ENCODE results near the gene FGD6. TPM values are rescaled to one million over a fixed set of nuclear protein-coding genes. Genes with fewer than 3 reads are reported as not detected.
"Not testable (repeated sequence)": the region's sequence is repeated elsewhere in the genome, so short reads cannot be mapped to it uniquely, and the experiment has no call there.

FGD6 gene
- total and polyA plus RNA-seq, 8 donors, result 13.8 to 36.0 (median 16.0) TPM

DNA sequence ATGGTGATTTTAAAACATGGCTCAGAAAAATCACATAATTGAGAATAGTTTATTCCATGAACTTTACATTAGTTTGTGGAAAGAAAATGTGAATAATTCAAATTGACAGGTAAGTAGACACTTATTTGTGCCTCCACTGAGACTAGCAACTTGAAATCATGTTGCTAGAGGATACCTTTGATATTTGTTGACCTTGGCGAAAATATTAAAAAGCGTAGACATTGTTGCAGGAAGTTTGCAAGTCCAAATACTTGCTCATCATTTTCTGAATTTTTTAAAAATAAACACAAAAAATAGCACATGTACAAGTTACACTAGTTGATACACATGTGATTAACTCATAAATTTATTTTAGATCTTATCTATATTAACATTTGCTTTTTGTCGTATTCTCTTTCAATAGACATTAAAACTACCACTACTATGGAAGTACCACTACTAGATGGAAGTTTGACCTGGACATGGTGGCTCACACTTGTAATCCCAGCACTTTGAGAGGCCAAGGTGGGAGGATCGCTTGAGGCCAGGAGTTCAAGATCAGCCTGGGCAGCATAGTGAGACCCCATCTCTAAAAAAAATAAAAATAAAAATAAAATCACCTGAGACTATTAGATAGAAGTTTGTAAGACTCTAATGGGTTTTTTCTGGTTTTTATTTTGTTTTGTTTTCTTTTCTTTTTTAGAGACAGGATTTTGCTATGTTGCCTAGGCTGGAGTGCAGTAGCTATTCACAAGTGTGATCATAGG, 24.7 kb upstream of the FGD6 start:
- intact Hi-C loops (cut with DNase I), result no loop called here
- Histone ChIP-seq H3K27me3 (no peaks in the 10 kb centered on the region), H3K27ac (no peak overlapping the region), H3K9me3 (no peaks in the 10 kb centered on the region), H3K4me3 (no peak overlapping the region), H3K4me1 (no peaks in the 10 kb centered on the region), H3K36me3 (peaks cover 0 to 11% of the 10 kb centered on the region in 2 donors)
- TF ChIP-seq, protein P1, sequence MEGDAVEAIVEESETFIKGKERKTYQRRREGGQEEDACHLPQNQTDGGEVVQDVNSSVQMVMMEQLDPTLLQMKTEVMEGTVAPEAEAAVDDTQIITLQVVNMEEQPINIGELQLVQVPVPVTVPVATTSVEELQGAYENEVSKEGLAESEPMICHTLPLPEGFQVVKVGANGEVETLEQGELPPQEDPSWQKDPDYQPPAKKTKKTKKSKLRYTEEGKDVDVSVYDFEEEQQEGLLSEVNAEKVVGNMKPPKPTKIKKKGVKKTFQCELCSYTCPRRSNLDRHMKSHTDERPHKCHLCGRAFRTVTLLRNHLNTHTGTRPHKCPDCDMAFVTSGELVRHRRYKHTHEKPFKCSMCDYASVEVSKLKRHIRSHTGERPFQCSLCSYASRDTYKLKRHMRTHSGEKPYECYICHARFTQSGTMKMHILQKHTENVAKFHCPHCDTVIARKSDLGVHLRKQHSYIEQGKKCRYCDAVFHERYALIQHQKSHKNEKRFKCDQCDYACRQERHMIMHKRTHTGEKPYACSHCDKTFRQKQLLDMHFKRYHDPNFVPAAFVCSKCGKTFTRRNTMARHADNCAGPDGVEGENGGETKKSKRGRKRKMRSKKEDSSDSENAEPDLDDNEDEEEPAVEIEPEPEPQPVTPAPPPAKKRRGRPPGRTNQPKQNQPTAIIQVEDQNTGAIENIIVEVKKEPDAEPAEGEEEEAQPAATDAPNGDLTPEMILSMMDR (IDR thresholded peaks at IDR 0.05), result no peak
- ATAC-seq (no peak), DNase-seq (no peak)

DNA sequence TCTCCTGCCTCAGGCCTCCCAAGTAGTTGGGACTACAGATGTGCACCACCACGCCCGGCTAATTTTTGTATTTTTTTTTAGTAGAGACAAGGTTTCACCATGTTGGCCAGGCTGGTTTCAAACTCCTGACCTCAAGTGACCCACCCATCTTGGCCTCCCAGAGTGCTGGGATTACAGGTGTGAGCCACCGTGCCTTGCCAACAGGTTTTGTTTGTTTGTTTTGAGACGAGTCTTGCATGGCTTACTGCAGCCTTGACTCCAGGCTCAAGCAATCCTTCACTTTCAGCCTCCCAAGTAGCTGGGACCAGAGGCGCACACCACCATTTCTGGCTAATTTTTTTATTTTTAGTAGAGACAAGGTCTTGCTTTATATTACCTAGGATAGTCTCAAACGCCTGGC, 23.9 kb upstream of the FGD6 start:
- DNase-seq; intact Hi-C loops (cut with DNase I): not testable (repeated sequence)
- H3K36me3 ChIP-seq, result peaks cover 0 to 11% of the 10 kb centered on the region in 2 donors

DNA sequence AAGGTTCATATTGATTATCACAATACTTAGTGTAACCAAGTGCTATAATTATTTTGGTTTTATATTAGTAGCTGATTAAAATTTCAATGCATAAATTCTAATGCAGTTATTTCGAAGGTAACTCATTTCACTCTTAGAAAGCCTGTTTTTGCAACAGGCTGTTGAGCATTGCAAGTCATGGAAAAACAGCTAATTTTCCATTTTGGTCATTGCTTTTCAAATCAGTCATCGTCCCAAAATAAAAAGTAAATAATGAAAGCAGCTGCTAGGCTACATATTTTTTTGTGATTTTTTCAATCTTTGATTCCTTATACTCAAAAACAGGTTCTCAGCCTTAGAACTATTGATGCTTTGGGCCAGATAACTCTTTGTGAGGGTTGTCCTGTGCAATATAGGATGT, 23.3 kb upstream of the FGD6 start:
- TF ChIP-seq, protein P1 (IDR thresholded peaks at IDR 0.05), result no peak
- H3K4me1 ChIP-seq, result no peaks in the 10 kb centered on the region
- H3K9me3 ChIP-seq, result no peaks in the 10 kb centered on the region
- H3K36me3 ChIP-seq, result peaks cover 0 to 11% of the 10 kb centered on the region in 2 donors
- ATAC-seq, result no peak
- intact Hi-C loops (cut with DNase I), result no loop called here
- H3K27ac ChIP-seq, result no peak overlapping the region
- H3K4me3 ChIP-seq, result no peak overlapping the region
- DNase-seq, result no peak
- H3K27me3 ChIP-seq, result no peaks in the 10 kb centered on the region

More for the DNA sequence above, 23.9 kb upstream of the FGD6 start:
- not testable (repeated sequence) for H3K27me3 ChIP-seq, ATAC-seq, H3K4me1 ChIP-seq, H3K9me3 ChIP-seq, H3K27ac ChIP-seq, H3K4me3 ChIP-seq

DNA sequence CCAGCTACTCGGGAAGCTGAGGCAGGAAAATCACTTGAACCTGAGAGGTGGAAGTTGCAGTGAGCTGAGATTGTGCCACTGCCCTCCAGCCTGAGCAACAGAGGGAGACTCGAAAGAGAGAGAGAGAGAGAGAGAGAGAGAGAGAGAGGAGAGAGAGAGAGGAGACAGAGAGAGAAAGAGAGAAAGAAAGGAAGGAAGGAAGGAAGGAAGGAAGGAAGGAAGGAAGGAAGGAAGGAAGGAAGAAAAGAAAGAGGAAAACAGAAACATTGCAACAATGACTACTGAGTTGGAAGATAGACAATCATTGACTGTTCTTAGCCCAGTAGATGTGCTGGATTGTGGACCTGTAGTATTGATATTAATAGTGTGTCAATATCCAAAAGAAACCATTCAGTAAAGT, 22.6 kb upstream of the FGD6 start:
- H3K4me1 ChIP-seq; intact Hi-C loops (cut with DNase I); H3K27ac ChIP-seq; DNase-seq; H3K9me3 ChIP-seq; ATAC-seq; H3K4me3 ChIP-seq; H3K27me3 ChIP-seq: not testable (repeated sequence)
- peaks cover 0 to 11% of the 10 kb centered on the region in 2 donors for H3K36me3 ChIP-seq

DNA sequence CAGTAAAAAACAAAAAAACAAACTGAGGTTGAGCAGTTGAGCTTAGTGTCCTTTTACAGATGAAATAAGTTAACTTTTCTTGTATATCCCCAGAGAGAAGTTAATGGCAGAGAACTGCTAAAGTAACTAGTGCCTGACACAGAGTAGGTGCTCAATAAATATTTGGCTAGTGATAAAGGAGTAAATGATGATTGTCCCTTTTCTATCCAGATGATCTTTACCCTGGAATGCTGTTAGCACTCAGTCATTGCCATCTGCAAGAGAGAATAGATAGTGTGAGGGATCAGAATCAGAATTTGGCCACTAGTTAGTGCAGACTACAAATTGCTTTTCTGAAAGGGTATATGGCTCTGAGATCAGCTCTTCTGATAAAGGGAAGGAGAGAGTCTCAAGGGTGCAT, 21.9 kb upstream of the FGD6 start:
- peaks cover 0 to 14% of the 10 kb centered on the region in 2 donors for H3K36me3 ChIP-seq
- intact Hi-C loops (cut with DNase I), result no loop called here
- no peaks in the 10 kb centered on the region for H3K9me3 ChIP-seq
- no peak for ATAC-seq
- H3K27me3 ChIP-seq, result no peaks in the 10 kb centered on the region
- H3K4me1 ChIP-seq, result no peaks in the 10 kb centered on the region
- TF ChIP-seq, protein P1 (IDR thresholded peaks at IDR 0.05), result no peak
- DNase-seq, result no peak
- H3K4me3 ChIP-seq, result no peak overlapping the region
- no peak overlapping the region for H3K27ac ChIP-seq

DNA sequence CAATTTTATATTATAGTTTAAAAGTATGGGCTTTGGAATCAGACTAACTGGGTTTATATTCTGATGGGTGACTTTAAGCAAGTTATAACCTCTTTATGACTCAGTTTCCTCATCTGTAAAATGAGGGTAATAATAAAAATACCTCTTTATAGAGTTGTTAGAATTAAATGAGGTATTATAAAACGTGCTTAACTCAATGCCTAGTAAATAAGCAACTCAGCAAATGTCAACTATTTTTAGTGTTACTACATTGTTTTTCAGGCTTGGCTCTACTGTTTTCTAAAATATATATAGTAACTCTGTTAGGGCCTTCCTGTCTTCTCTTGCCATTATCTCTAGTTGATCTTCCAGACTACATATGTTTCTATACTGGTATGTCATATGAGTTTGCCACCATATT, 20.9 kb upstream of the FGD6 start:
- H3K9me3 ChIP-seq, result no peaks in the 10 kb centered on the region
- DNase-seq (no peak), ATAC-seq (no peak)
- no peaks in the 10 kb centered on the region for H3K4me1 ChIP-seq
- peaks cover 0 to 8% of the 10 kb centered on the region in 2 donors for H3K36me3 ChIP-seq
- TF ChIP-seq, protein P1 (IDR thresholded peaks at IDR 0.05), result no peak
- intact Hi-C loops (cut with DNase I), result no loop called here
- no peak overlapping the region for H3K27ac ChIP-seq
- H3K4me3 ChIP-seq, result no peak overlapping the region
- H3K27me3 ChIP-seq, result no peaks in the 10 kb centered on the region

Data from left lung (tissue), 10 donors.